Measurements from ENCODE around the gene RAB35.

The RAB35 gene

GRCh38 chr12:120121343-120121742 lies 4.8 kb upstream of the RAB35 start:
- H3K9ac ChIP-seq (ENCODE audit: low read depth in 1 of 2, low read length in 2 of 2) = no peak overlapping the region
- peaks cover 17 to 33% of the 10 kb centered on the region in 2 donors for H3K4me1 ChIP-seq (ENCODE audit: control insufficient read depth in 1 of 2, insufficient read depth in 2 of 2, low read length in 2 of 2)
- no peaks in the 10 kb centered on the region for H3K27me3 ChIP-seq (ENCODE audit: control insufficient read depth in 1 of 2, insufficient read depth in 2 of 2, low read length in 2 of 2)
- H3K4me3 ChIP-seq (ENCODE audit: low read depth in 1 of 2, low read length in 2 of 2) = no peak overlapping the region
- no peaks in the 10 kb centered on the region for H3K9me3 ChIP-seq (ENCODE audit: control insufficient read depth in 1 of 2, low read length in 2 of 2)
- no peak overlapping the region for H3K27ac ChIP-seq (ENCODE audit: low read depth, low read length)
- no peaks in the 10 kb centered on the region for H3K36me3 ChIP-seq (ENCODE audit: control insufficient read depth in 1 of 2, insufficient read depth in 2 of 2, low read length in 2 of 2)

DNA sequence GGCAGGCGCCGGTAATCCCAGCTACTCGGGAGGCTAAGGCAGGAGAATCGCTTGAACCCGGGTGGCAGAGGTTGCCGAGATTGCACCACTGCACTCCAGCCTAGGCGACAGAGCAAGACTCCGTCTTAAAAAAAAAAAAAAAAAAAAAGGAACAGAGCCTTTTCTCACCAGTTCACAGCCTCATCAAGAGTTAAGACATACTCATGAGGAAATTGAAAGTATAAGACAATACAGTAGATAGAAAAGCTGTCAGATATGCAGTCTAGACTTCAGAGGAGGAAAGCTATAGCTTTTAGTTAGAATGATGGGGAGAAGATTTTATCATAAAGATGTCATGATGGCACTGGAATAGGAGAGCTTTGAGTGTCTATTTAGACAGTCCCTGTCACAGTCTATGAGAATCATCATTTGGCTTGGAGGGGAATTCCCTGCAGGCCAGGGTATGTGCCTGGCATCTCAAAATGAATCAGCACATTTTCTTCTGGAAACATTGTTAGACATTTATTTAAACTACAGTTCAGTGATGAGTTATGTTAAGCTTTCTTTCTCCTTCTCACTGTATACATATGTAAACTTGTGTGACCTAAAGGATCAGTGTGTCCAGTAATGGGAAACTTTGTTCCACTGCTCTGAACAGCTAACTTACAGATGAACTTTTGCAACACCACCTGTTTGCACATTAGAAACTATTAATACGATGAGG lies 2.9 kb upstream of the RAB35 start:
- H3K27me3 ChIP-seq (ENCODE audit: control insufficient read depth in 1 of 2, insufficient read depth in 2 of 2, low read length in 2 of 2) = no peaks in the 10 kb centered on the region
- no peak overlapping the region for H3K4me3 ChIP-seq (ENCODE audit: low read depth in 1 of 2, low read length in 2 of 2)
- H3K4me1 ChIP-seq (ENCODE audit: control insufficient read depth in 1 of 2, insufficient read depth in 2 of 2, low read length in 2 of 2) = peaks cover 33 to 50% of the 10 kb centered on the region in 2 donors
- H3K27ac ChIP-seq (ENCODE audit: low read depth, low read length) = no peak overlapping the region
- H3K36me3 ChIP-seq (ENCODE audit: control insufficient read depth in 1 of 2, insufficient read depth in 2 of 2, low read length in 2 of 2) = peaks cover 0 to 3% of the 10 kb centered on the region in 2 donors
- no peaks in the 10 kb centered on the region for H3K9me3 ChIP-seq (ENCODE audit: control insufficient read depth in 1 of 2, low read length in 2 of 2)
- no peak overlapping the region for H3K9ac ChIP-seq (ENCODE audit: low read depth in 1 of 2, low read length in 2 of 2)

DNA sequence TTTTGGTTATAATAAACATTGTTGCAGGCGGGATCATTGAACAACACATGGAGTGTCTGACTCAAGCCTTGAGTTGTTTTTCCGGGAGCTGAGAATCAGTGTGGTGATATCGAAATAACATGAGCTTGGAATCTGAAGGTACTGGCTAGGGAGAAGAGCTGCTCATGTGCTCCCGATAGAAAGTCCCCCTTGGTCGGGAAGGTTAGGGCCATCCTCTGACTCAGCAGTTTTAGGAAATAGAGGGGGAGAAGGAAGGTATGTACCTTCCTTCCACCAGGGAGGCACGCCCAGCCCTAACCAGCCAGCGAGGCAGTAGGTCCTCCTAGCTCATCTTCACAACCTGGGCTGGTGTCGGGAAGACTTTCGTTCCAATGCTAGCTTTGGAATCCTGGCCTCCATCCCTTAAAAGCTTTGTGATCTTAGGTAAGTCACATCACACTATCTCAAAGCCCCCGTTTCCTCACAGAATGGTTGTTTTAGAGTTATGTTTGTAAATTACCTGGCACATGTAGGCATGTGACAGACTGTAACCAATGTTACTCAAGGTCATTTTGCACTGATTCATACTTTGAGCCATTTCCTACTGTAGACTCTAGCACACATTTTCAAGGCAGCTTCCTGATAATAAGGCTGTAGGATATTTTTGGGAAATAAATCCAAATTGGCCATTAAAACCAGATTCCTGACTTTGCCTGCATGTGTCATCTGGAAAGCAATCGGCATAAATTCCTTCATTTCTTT lies 1.9 kb upstream of the RAB35 start:
- peaks cover 0 to 11% of the 10 kb centered on the region in 2 donors for H3K36me3 ChIP-seq (ENCODE audit: control insufficient read depth in 1 of 2, insufficient read depth in 2 of 2, low read length in 2 of 2)
- peak overlapping the region in 1 of 2 donors; percentile 30 for H3K9ac ChIP-seq (ENCODE audit: low read depth in 1 of 2, low read length in 2 of 2)
- H3K4me1 ChIP-seq (ENCODE audit: control insufficient read depth in 1 of 2, insufficient read depth in 2 of 2, low read length in 2 of 2) = peaks cover 35 to 52% of the 10 kb centered on the region in 2 donors
- no peaks in the 10 kb centered on the region for H3K9me3 ChIP-seq (ENCODE audit: control insufficient read depth in 1 of 2, low read length in 2 of 2)
- H3K4me3 ChIP-seq (ENCODE audit: low read depth in 1 of 2, low read length in 2 of 2) = peak overlapping the region; percentile 82 to 95
- no peaks in the 10 kb centered on the region for H3K27me3 ChIP-seq (ENCODE audit: control insufficient read depth in 1 of 2, insufficient read depth in 2 of 2, low read length in 2 of 2)
- no peak overlapping the region for H3K27ac ChIP-seq (ENCODE audit: low read depth, low read length)

GRCh38 chr12:120117961-120118320 lies 1.4 kb upstream of the RAB35 start:
- Histone ChIP-seq H3K27ac (ENCODE audit: low read depth, low read length) (no peak overlapping the region), H3K9ac (ENCODE audit: low read depth in 1 of 2, low read length in 2 of 2) (peak overlapping the region; percentile 73 to 91), H3K36me3 (ENCODE audit: control insufficient read depth in 1 of 2, insufficient read depth in 2 of 2, low read length in 2 of 2) (peaks cover 0 to 11% of the 10 kb centered on the region in 2 donors), H3K27me3 (ENCODE audit: control insufficient read depth in 1 of 2, insufficient read depth in 2 of 2, low read length in 2 of 2) (no peaks in the 10 kb centered on the region), H3K9me3 (ENCODE audit: control insufficient read depth in 1 of 2, low read length in 2 of 2) (no peaks in the 10 kb centered on the region), H3K4me1 (ENCODE audit: control insufficient read depth in 1 of 2, insufficient read depth in 2 of 2, low read length in 2 of 2) (peaks cover 35 to 52% of the 10 kb centered on the region in 2 donors), H3K4me3 (ENCODE audit: low read depth in 1 of 2, low read length in 2 of 2) (peak overlapping the region; percentile 82 to 95)

- H3K27ac ChIP-seq (ENCODE audit: low read depth, low read length) = peak overlapping the region; percentile 89
- peak overlapping the region; percentile 82 to 95 for H3K4me3 ChIP-seq (ENCODE audit: low read depth in 1 of 2, low read length in 2 of 2)
- no peaks in the 10 kb centered on the region for H3K27me3 ChIP-seq (ENCODE audit: control insufficient read depth in 1 of 2, insufficient read depth in 2 of 2, low read length in 2 of 2)
- H3K4me1 ChIP-seq (ENCODE audit: control insufficient read depth in 1 of 2, insufficient read depth in 2 of 2, low read length in 2 of 2) = peaks cover 34 to 52% of the 10 kb centered on the region in 2 donors
- H3K36me3 ChIP-seq (ENCODE audit: control insufficient read depth in 1 of 2, insufficient read depth in 2 of 2, low read length in 2 of 2) = peaks cover 0 to 11% of the 10 kb centered on the region in 2 donors
- peak overlapping the region; percentile 73 to 91 for H3K9ac ChIP-seq (ENCODE audit: low read depth in 1 of 2, low read length in 2 of 2)
- no peaks in the 10 kb centered on the region for H3K9me3 ChIP-seq (ENCODE audit: control insufficient read depth in 1 of 2, low read length in 2 of 2)
Observed at GRCh38 chr12:120116792-120117651, 469 bp upstream of the RAB35 start.

DNA sequence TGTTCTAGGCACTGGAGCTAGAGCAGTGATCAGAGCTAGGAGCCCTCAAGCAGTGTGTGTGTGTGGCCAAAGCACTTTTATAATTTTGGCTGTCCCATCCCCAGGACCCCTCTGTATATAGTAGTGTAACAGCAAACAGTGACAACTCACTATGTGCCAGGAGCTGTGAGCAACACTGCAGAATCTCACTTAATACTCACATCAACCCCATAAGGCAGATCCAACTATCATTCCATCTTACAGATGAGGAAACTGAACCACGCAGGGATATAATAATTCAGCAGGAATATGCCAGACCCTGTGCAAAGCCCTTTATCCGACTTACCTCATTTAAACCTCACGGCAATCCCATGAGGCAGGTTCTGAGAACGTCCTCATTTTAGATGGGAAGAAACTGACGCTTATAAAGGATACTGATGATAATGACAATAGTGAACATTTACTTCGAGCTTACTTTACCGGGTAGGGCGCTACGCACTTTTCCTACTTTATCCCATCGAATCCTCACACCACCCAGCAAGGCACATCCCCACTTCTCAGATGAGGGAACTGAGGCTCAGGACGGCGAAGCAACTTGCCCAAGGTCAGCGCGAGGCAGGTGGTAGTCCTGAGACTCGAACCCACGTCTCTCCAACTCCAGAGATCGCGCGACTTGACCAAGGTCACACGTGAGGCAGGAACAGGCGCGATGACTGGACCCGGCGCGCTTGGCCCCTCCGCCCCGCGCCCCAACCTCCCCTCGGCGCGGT lies 687 bp downstream of the RAB35 start:
- Histone ChIP-seq H3K9me3 (ENCODE audit: control insufficient read depth in 1 of 2, low read length in 2 of 2) (no peaks in the 10 kb centered on the region), H3K27me3 (ENCODE audit: control insufficient read depth in 1 of 2, insufficient read depth in 2 of 2, low read length in 2 of 2) (no peaks in the 10 kb centered on the region), H3K27ac (ENCODE audit: low read depth, low read length) (peak overlapping the region; percentile 54), H3K4me3 (ENCODE audit: low read depth in 1 of 2, low read length in 2 of 2) (peak overlapping the region; percentile 82 to 97), H3K36me3 (ENCODE audit: control insufficient read depth in 1 of 2, insufficient read depth in 2 of 2, low read length in 2 of 2) (peaks cover 0 to 13% of the 10 kb centered on the region in 2 donors), H3K9ac (ENCODE audit: low read depth in 1 of 2, low read length in 2 of 2) (peak overlapping the region; percentile 80 to 92), H3K4me1 (ENCODE audit: control insufficient read depth in 1 of 2, insufficient read depth in 2 of 2, low read length in 2 of 2) (peaks cover 34 to 48% of the 10 kb centered on the region in 2 donors)

- no peaks in the 10 kb centered on the region for H3K9me3 ChIP-seq (ENCODE audit: control insufficient read depth in 1 of 2, low read length in 2 of 2)
- H3K4me3 ChIP-seq (ENCODE audit: low read depth in 1 of 2, low read length in 2 of 2) = peak overlapping the region; percentile 82 to 97
- H3K27ac ChIP-seq (ENCODE audit: low read depth, low read length) = no peak overlapping the region
- H3K27me3 ChIP-seq (ENCODE audit: control insufficient read depth in 1 of 2, insufficient read depth in 2 of 2, low read length in 2 of 2) = no peaks in the 10 kb centered on the region
- peaks cover 39 to 53% of the 10 kb centered on the region in 2 donors for H3K4me1 ChIP-seq (ENCODE audit: control insufficient read depth in 1 of 2, insufficient read depth in 2 of 2, low read length in 2 of 2)
- H3K36me3 ChIP-seq (ENCODE audit: control insufficient read depth in 1 of 2, insufficient read depth in 2 of 2, low read length in 2 of 2) = peaks cover 0 to 13% of the 10 kb centered on the region in 2 donors
- peak overlapping the region in 1 of 2 donors; percentile 92 for H3K9ac ChIP-seq (ENCODE audit: low read depth in 1 of 2, low read length in 2 of 2)
Observed at GRCh38 chr12:120115066-120115465, 1.5 kb downstream of the RAB35 start.

DNA sequence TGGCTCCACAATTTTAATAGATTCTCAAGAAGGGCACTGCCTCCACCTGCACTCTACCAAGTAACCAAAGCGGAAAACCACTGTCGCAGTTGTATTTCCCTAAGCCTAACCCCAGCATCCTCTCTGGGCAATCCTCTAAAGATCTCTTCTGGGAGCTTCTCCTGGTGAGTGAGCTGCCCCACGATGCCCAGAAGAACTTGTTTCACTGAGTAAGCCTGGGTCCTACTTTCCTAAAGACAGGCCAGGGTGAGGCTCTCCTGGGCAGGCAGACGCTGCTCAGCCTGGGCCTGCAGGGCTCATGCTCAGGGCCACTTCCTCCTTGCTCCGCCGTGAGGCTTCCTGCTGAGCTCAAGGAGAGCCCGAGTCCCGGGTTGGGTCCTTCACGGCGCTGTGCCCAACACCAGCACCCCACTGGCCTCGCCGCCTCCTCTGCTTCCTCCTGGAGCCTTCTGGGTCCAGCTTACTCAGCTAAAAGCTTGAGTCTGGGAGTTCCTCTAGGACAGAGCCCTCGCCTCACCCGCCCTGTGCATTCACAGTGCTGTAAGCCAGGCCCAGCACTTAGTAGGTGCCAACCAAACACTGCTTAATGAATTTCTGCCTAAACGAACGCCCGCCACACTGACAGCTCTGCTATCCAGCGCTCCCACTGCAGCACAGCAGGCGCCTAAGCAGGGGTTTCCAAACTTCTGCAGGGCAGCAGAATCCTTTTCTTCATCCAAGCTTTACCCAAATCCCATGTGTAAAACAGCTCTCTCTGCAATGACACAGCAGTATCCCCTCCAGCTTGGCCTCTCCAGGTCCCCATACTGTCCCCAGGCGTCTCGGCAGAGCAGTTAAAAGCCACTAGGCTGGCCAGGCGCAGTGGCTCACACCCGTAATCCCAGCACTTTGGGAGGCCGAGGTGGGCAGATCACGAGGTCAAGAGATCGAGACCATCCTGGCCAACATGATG lies 5.7 kb downstream of the RAB35 start:
- H3K4me1 ChIP-seq (ENCODE audit: control insufficient read depth in 1 of 2, insufficient read depth in 2 of 2, low read length in 2 of 2) = peaks cover 31 to 33% of the 10 kb centered on the region in 2 donors
- H3K27me3 ChIP-seq (ENCODE audit: control insufficient read depth in 1 of 2, insufficient read depth in 2 of 2, low read length in 2 of 2) = no peaks in the 10 kb centered on the region
- H3K9ac ChIP-seq (ENCODE audit: low read depth in 1 of 2, low read length in 2 of 2) = peak overlapping the region in 1 of 2 donors; percentile 12
- peak overlapping the region in 1 of 2 donors; percentile 14 for H3K4me3 ChIP-seq (ENCODE audit: low read depth in 1 of 2, low read length in 2 of 2)
- no peaks in the 10 kb centered on the region for H3K9me3 ChIP-seq (ENCODE audit: control insufficient read depth in 1 of 2, low read length in 2 of 2)
- H3K36me3 ChIP-seq (ENCODE audit: control insufficient read depth in 1 of 2, insufficient read depth in 2 of 2, low read length in 2 of 2) = peaks cover 0 to 28% of the 10 kb centered on the region in 2 donors
- H3K27ac ChIP-seq (ENCODE audit: low read depth, low read length) = no peak overlapping the region
